ENCODE data around the gene CTCF. TPM values are rescaled to one million over a fixed set of nuclear protein-coding genes. Genes with fewer than 3 reads are reported as not detected.
A peak's percentile ranks its signal among the peaks of the same experiment; 100 is the strongest.

The CTCF gene
- total RNA-seq, 2 donors from 2014 or later = 37.0 to 42.2 TPM

- DNase-seq = no peak
- intact Hi-C loops (cut with DNase I, micrococcal nuclease) = no loop called here
- ATAC-seq = no peak
Measured at GRCh38 chr16:67546091-67546501, 16.2 kb upstream of the CTCF start.

DNA sequence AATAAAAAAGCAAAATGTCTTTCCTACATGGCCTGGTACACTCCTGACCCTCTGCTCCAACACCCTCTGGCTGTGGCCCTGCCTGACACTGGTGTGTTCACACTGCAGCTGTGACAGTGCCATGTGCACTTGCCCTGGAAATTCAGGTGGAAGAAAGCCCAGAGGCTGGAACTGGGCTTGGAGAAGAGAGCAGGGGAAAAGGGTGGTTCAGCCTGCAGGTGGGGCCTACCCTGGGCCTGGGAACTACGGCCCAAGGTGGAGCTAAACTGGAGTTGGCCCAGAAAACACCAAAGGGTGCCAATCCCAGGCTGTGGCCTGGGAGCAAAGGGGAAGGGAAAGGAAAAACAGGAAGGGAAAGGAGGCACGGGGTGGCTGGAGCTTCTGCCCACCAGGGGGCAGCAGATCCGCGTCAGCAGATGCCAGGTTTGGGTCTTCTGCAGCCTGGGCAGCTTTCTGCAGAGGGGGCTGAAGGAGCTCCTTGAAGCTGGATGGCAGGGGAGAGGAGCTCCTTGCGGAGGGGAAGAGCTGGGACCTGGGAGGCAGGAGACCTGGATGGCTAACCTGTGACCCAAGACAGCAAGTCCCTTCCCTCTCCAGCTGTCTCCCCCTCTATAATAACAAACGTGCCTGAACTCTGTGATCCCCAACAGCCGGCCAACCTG lies 15.4 kb upstream of the CTCF start:
- peak; percentile 74 to 89 for DNase-seq
- peak; percentile 88 for ATAC-seq
- intact Hi-C loops (cut with DNase I, micrococcal nuclease) = no loop called here

DNA sequence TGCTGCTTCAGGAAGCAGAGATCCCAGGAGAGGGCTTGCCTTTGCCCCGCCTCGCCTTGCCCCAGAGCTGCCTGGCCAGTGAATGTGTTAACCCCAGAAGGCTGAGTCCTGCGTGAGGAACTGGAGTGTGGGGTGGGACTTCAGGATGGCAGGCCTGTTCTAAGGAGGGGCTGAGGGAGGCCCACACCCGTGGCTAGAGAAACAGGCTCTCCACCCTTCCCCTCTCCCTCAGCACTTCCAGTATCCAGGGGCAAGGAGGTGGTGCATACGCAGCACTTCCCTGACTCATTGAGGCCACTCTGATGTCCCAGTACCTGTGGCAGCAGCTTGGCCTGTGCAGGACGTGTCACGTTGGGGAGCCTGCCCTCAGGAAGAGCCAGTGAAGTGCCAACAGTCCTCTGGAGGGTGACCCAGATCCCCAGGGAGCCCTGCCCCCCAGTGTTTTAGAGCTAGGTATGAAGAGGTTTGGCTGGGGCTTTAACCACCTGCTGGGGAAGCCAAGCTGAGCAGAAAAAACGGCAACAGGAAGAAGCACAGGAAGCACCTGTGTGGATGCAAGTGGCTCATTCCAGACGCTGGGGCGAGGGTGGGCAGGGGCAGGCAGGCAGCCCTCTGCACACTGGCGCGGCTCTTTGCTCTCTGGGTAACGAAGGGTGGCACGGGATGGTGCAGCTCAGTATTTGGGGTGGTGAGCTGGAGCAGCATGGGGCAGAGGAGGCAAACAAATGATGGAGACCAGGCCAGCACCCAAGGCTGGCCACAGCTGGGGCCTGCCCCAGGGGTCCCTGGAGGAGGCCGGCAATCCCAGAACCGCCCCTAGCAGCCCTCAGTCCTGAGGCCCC lies 14.7 kb upstream of the CTCF start:
- DNase-seq (peak; percentile 39 to 48), ATAC-seq (peak; percentile 56)
- intact Hi-C loops (cut with DNase I, micrococcal nuclease) = no loop called here

DNA sequence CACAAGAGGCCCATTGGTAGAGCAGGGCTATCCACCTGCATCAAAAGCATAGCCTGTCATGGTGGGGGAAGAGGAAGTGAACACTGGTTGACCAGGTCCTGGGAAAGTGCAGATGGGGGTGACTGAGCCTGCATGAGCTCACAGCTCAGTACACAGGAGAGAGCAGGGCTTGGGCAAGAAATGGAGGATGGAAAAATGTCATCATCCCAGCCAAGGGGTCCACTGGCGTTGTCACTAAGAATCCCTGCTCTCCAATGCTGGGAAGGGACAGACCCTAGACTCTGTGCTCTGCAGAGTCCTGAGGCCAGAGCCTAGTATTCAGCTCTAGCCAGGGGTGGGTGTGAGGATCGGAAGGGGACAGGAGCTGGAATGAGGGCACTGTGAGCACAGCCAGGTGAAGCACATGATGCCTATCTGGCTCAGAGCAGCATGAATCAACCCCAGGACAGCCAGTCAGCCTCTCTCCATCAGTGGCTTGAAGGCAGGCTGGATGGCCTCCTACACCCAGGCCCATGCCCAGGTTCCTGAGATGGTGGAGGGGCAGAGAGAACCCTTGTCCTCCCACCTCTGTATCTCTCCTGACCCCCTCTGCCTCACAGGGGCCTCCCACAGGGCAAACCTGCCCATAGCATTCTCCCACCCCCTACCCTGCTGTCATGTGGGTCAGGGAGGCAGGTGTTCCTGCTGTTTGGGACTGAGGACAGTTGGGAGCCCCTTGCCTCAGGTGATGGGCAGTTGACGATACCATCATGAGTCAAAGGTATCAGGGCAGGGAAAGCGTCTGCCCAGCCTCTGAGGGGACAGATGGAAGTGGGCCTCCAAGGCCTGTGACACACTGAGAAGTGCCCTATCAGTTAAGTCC lies 13.8 kb upstream of the CTCF start:
- DNase-seq (no peak), ATAC-seq (no peak)
- intact Hi-C loops (cut with DNase I, micrococcal nuclease) = no loop called here

GRCh38 chr16:67549240-67549639 lies 13.1 kb upstream of the CTCF start:
- intact Hi-C loops (cut with DNase I, micrococcal nuclease) = no loop called here
- ATAC-seq (no peak), DNase-seq (no peak)

- DNase-seq = no peak
- no peak for ATAC-seq
- intact Hi-C loops (cut with DNase I, micrococcal nuclease) = no loop called here
Measured at GRCh38 chr16:67549936-67550335, 12.4 kb upstream of the CTCF start.

DNA sequence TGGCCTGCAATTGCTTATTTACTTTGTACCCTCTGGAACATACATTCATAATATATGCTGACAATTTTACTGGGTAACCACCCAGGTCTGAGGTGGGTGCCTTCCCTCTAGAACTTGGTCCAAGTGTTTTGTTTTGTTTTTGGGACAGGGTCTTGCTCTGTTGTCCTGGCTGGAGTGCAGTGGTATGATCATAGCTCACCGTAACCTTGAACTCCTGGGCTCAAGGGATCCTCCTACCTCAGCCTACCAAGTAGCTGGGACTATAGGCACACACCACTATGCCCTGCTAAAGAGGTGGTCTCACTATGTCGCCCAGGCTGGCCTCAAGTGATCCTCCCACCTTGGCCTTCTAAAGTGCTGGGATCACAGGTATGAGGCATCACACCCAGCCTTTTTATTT lies 11.2 kb upstream of the CTCF start:
- no peak for ATAC-seq
- intact Hi-C loops (cut with DNase I, micrococcal nuclease) = no loop called here
- DNase-seq = no peak

DNA sequence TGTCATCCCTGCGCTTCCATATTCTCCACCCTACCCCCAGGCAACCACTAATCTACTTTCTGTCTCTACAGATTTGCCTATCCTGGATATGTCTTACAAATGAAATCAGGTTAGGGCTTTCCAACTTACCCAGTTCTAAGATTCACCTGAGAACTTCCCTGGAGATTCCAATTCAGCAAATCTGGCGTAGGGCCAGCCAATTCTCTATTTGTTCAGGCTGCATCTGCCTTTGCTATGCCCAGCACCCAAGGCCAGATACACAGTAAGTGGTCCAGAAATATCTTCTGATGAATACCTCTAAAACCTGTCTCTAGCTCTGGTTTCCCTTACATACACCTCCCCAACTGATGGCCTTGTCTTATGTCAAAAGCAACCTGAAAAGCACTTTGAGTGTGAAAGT lies 10.4 kb upstream of the CTCF start:
- ATAC-seq (no peak), DNase-seq (no peak)
- intact Hi-C loops (cut with DNase I, micrococcal nuclease) = no loop called here

GRCh38 chr16:67552476-67552875 lies 9.8 kb upstream of the CTCF start:
- ATAC-seq (no peak), DNase-seq (no peak)
- intact Hi-C loops (cut with DNase I, micrococcal nuclease) = no loop called here

GRCh38 chr16:67555795-67556212 lies 6.5 kb upstream of the CTCF start:
- ATAC-seq (peak; percentile 30), DNase-seq (no peak)
- intact Hi-C loops (cut with DNase I, micrococcal nuclease) = no loop called here

- intact Hi-C loops (cut with DNase I, micrococcal nuclease) = no loop called here
- ATAC-seq (no peak), DNase-seq (no peak)
Measured at GRCh38 chr16:67558859-67559258, 3.5 kb upstream of the CTCF start.

- ATAC-seq (no peak), DNase-seq (peak in 1 of 2 donors; percentile 23)
Measured at GRCh38 chr16:67560827-67561342, 1.4 kb upstream of the CTCF start.

GRCh38 chr16:67561501-67561823 lies 864 bp upstream of the CTCF start:
- DNase-seq (no peak), ATAC-seq (no peak)
- intact Hi-C loops (cut with DNase I, micrococcal nuclease) = loop anchor here in 1 of 2 donors (10.0 kb wide), 1 partner anchor 93 kb away; no protein-coding TSS in a partner anchor

More at GRCh38 chr16:67560827-67561342, 1.4 kb upstream of the CTCF start:
- intact Hi-C loops (cut with DNase I, micrococcal nuclease) = loop anchor here in 1 of 2 donors (10.0 kb wide), 1 partner anchor 94 kb away; no protein-coding TSS in a partner anchor

DNA sequence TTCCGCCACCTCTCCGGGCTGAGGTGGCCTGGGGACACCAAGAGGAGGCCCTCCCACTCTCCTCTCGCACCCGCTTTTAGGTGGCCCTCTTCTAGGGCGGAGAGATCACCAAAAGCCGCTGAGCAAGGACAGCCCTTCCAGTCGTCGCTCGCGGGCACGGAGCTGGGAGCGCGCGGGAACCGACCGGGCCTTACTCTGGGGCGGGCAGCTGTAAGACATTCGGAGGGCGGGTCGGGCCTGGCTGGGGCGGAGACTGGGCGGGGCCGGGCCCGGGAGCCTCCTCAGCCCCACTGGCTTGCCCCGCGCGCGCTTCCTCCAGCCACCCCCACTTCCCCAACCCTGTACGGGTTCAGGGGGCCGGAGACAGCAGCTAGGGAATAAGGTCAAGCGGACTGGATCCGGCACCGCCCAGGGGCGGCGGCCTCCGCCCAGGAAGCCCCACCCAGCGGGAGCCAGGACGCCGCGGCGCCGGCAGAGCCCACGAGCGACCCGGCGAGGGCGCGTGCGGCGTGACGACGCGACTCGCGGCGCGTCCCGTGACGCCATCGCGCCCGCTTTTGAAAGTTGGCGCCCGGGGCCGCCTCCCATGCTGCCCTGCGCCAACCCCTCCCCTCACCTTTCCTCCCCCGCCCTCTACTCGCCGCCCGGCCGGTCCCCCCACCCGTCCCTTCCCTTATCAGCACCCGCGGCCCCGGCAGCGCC lies 351 bp upstream of the CTCF start:
- intact Hi-C loops (cut with DNase I, micrococcal nuclease) = loop anchor here in 1 of 2 donors (10.0 kb wide), 1 partner anchor 93 kb away; no protein-coding TSS in a partner anchor
- ATAC-seq (peak; percentile 83), DNase-seq (peak; percentile 96 to 98)

DNA sequence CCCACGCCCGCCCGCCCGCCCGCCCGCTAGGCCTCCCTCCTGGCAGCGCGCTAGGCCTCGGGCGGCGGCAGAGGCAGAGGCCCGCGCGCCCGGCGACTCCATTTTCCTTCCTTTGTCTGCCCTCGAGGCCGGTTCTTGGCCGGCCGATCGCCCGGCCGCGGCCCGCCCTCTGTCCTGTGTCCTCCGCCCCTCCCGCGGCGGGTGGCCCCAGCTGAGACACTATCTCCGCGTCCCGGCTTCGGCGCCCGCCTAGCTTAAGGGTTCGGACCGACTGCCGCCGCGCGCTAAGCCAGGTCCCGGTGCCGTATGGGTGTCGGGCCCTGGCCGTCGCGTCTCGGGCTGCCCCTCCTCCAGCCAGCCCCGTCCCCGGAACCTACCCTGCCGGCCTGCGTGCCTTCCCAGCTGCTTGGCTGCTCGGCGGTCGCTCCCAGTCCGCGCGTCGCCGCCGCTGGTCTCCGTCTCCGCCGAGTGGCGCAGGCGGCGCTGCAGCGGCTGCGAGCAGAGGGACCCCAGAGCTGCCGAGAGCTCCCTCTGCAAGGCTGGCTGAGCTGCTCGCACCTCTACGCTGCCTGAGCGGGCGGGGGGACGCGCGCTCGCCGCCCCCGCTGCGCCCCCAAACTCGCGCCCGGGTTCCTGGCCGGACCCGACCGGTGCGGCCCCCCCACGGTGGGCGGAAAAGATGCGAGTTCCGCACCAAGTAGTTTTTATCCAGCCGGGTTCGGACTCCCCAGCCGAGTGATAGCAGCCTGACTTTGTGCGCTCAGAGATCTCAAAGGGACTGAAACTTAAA lies 787 bp downstream of the CTCF start:
- intact Hi-C loops (cut with DNase I, micrococcal nuclease) = loop anchor here in 1 of 2 donors (10.0 kb wide), 1 partner anchor 92 kb away; no protein-coding TSS in a partner anchor
- peak; percentile 47 to 76 for DNase-seq
- ATAC-seq = peak; percentile 26

DNA sequence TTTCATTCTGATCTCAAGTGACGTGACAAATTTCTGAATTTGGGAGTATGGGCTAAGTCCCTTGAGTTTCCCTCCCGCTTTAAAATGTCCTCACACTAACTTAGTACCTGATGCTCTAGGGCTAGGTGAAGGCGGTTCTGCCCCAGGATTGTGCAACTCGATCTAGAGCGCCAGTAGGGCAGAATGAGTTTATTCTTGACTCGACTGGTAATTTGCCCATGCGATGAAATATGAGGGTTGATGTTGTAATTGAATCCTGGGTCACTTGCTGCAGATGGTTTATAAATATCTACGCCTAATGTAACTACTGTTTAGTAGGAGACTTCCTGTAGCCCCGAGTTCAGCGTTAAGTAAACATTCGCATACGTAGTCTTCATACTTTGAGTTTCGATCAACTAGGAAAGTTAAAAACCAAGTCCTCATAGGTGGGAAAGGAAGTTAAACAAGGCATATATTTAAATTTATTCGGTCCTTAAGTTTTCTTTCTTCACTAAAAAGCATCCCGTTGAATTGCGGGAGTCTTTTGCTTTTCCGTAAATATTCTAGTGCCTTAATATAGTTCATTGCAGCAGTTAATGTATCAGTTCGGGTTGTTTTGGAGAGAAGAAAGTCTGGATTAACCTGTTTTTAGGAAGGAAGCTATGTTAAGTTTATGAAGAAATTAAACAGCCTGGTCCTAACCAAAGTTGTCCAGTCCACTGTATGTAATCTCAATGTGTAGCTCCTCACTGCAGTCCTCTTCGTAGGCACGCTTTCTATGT lies 1.6 kb downstream of the CTCF start:
- DNase-seq (peak in 1 of 2 donors; percentile 62), ATAC-seq (no peak)
- intact Hi-C loops (cut with DNase I, micrococcal nuclease) = loop anchor here in 1 of 2 donors (10.0 kb wide), 1 partner anchor 91 kb away; no protein-coding TSS in a partner anchor
